Endothelial cell of umbilical vein (primary cell): ENCODE measurements around the gene MRPS5. TPM values are rescaled to one million over a fixed set of nuclear protein-coding genes. Genes with fewer than 3 reads are reported as not detected.

ENCODE experiments used
- BruUV-seq: library from RNA; stranded (reverse); fragments of 400-500 nt; replicated peaks from 2 replicates; lab custom pipeline; 2021; lab: Mats Ljungman, UMichigan
- CTCF ChIA-PET: fragments of 300-600, 350-600 bp; sonication (Branson Sonifier 250); formaldehyde crosslinking; loops from one replicate; lab custom pipeline; 2021; ENCODE audit warnings: antibody characterized with exemption, inconsistent platforms; lab: Charles Lee
- POLR2A ChIA-PET: fragments of 300-600, 350-600 bp; sonication (Branson Sonifier 250); formaldehyde crosslinking; loops from one replicate; lab custom pipeline; 2021; ENCODE audit warnings: antibody characterized with exemption, inconsistent platforms; lab: Charles Lee
- DNase-seq: peaks from one replicate; pipeline ENCODE4 v3.0.0-alpha.2; 2011; ENCODE audit warnings: low read depth, low spot score
- FAIRE-seq: peaks from 2 replicates; lab custom pipeline; 2011; peaks lifted over from hg19 to GRCh38; lab: Jason Lieb, UNC
- H2AFZ ChIP-seq: 2 replicates; pipeline ENCODE4 v1.6.0; 2012; ENCODE audit warnings: low read depth, low read length, control low read depth, inconsistent platforms
- H3K27ac ChIP-seq: 2 replicates; pipeline ENCODE4 v1.5.1; 2011; ENCODE audit warnings: low read depth, mild to moderate bottlenecking, control low read depth, low read length, moderate library complexity; ENCODE audit not compliant: insufficient read depth
- H3K27me3 ChIP-seq, 2 experiments: 2 replicates each; pipeline versions ENCODE4 v1.6.0 to v1.6.1; 2011; ENCODE audit warnings: low read length in 2 of 2, mixed read lengths in 1 of 2; ENCODE audit not compliant: control insufficient read depth in 2 of 2, insufficient read depth in 2 of 2
- H3K36me3 ChIP-seq, 2 experiments: 2 replicates in 1 of 2; 3 replicates in 1 of 2; pipeline ENCODE4 v1.5.1; 2011; ENCODE audit warnings: low read length in 2 of 2, mild to moderate bottlenecking in 1 of 2, moderate library complexity in 1 of 2; ENCODE audit not compliant: control insufficient read depth in 2 of 2, insufficient read depth in 2 of 2; ENCODE audit errors: extremely low read depth in 1 of 2
- H3K4me1 ChIP-seq: 3 replicates; pipeline ENCODE4 v1.5.1; 2011; ENCODE audit warnings: mild to moderate bottlenecking, low read length; ENCODE audit not compliant: control insufficient read depth, insufficient read depth; ENCODE audit errors: extremely low read depth
- H3K4me2 ChIP-seq: 2 replicates; pipeline ENCODE4 v1.6.1; 2011; ENCODE audit warnings: low read length, control low read depth, mixed read lengths; ENCODE audit not compliant: insufficient read depth
- H3K4me3 ChIP-seq, 3 experiments: fragments of 200-600 bp in 1 of 3; sonication (generic), shearing (Covaris generic) in 1 of 3; replicated peaks in 1 of 3; 2 replicates each; pipeline ENCODE4 v1.5.1; 2011 to 2016; ENCODE audit warnings: control low read depth in 3 of 3, low read length in 3 of 3, mild to moderate bottlenecking in 2 of 3, inconsistent platforms in 1 of 3, low read depth in 1 of 3, moderate library complexity in 1 of 3; ENCODE audit not compliant: insufficient read depth in 1 of 3
- H3K79me2 ChIP-seq: 2 replicates; pipeline ENCODE4 v1.6.0; 2012; ENCODE audit warnings: low read length, inconsistent platforms; ENCODE audit not compliant: control insufficient read depth, insufficient read depth
- H3K9ac ChIP-seq: replicated peaks from 2 replicates; pipeline ENCODE3; 2011; ENCODE audit warnings: low read length, control low read depth; ENCODE audit not compliant: insufficient read depth; ENCODE audit errors: extremely low read depth
- H3K9me1 ChIP-seq: replicated peaks from 3 replicates; pipeline ENCODE4 v1.6.0; 2011; ENCODE audit warnings: mild to moderate bottlenecking, low read length; ENCODE audit not compliant: control insufficient read depth, insufficient read depth; ENCODE audit errors: extremely low read depth
- H3K9me3 ChIP-seq: replicated peaks from 2 replicates; pipeline ENCODE4 v1.5.1; 2012; ENCODE audit warnings: low read length, inconsistent platforms; ENCODE audit not compliant: control insufficient read depth, insufficient read depth
- H4K20me1 ChIP-seq: replicated peaks from 2 replicates; pipeline ENCODE3; 2011; ENCODE audit warnings: mild to moderate bottlenecking, low read length; ENCODE audit not compliant: control insufficient read depth, insufficient read depth; ENCODE audit errors: extremely low read depth
- EZH2 ChIP-seq: IDR thresholded peaks from 2 replicates; pipeline ENCODE4 v1.6.1; 2012; ENCODE audit warnings: borderline replicate concordance, low read depth, mild to moderate bottlenecking, moderate library complexity, low read length, inconsistent platforms; ENCODE audit not compliant: severe bottlenecking
- FOS ChIP-seq: IDR thresholded peaks from 2 replicates; pipeline ENCODE4 v1.6.1; 2011; ENCODE audit warnings: mild to moderate bottlenecking, low read length, moderate library complexity, borderline replicate concordance; ENCODE audit not compliant: insufficient read depth
- JUN ChIP-seq: IDR thresholded peaks from 2 replicates; pipeline ENCODE4 v1.6.1; 2011; ENCODE audit warnings: borderline replicate concordance, low read depth; ENCODE audit not compliant: insufficient read length, insufficient read depth
- MYC ChIP-seq: IDR thresholded peaks from one replicate; pipeline ENCODE4 v1.6.1; 2011; ENCODE audit warnings: mild to moderate bottlenecking, low read depth, low read length
- POLR2A ChIP-seq: IDR thresholded peaks from 2 replicates; pipeline ENCODE4 v1.6.1; 2012; ENCODE audit warnings: low read depth, mild to moderate bottlenecking, control low read depth, low read length
- dilution Hi-C: fragments of 300-500 bp; cut with MboI; formaldehyde crosslinking; loops from one replicate; pipeline ENCODE4 v1.15.0; 2019; ENCODE audit warnings: low sequenced_read_pairs; ENCODE audit not compliant: extremely low pct_ligation_motif_present
- intact Hi-C: fragments of 100-400 bp; cut with micrococcal nuclease; formaldehyde crosslinking; loops from one replicate; pipeline ENCODE4 v1.10.0; 2022
- polyA plus RNA-seq, 4 experiments: library from polyadenylated mRNA; depleted of rRNA in 3 of 4; stranded (reverse) in 3 of 4; unstranded in 1 of 4; fragments of >200 nt; gene quantifications; 2 replicates each; pipeline versions ENCODE4 v1.2.1 to v1.2.3, GENCODE V29; 2011 to 2012; ENCODE audit warnings: missing spikeins in 1 of 4
- total RNA-seq: library from RNA; stranded (reverse); gene quantifications from 2 replicates; pipeline ENCODE4 v1.2.3, GENCODE V29; 2021
- TF ChIP-seq, protein P1 (sequence below), 2 donors: IDR thresholded peaks; 1 replicate in 1 of 2; 2 replicates in 1 of 2; pipeline ENCODE4 v1.5.1; 2011; ENCODE audit warnings: low read length in 2 of 2, mild to moderate bottlenecking in 2 of 2, moderate library complexity in 2 of 2, control low read depth in 1 of 2, inconsistent platforms in 1 of 2, low read depth in 1 of 2; ENCODE audit not compliant: insufficient read depth in 1 of 2; ENCODE audit errors: extremely low read depth in 1 of 2

The MRPS5 gene
- total and polyA plus RNA-seq, 2 donors (not counting 3 experiments of a cell fraction or from before 2014, with no cell fraction given), result 50.5 to 62.8 TPM

DNA sequence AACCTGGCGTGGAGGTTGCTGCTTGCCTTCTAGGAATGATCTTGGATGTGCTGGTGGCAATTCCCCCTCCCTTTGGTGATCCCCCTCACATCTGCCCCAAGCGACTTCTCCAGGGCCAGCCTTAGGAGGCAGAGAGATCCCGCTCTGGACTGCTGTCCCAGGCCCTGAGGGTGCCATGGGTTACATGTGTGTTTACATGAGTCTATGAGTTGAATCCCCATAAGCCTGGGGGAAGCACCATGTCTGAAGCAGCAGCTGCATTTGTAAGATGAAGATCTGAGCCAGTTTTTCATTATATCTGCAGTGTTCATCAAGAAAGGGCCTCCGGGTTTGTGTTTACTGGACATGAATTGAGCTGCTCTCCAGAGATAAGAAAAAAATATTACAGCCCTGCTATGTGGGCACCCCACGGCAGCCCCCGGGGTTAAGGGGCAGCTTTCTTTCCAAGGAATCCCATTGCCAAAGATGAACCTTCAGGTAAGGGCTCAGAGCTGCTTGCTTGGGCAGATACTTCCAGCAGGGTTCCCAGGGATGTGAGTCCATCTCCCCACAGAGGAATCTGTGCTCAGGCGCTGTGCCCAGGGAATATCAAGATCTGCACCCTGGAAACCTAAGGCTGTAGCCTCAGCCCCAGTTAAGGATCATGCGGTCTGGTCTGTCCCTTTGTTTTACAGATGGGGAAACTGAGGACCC is 46.0 kb downstream of the MRPS5 start:
- TF ChIP-seq, protein P1, sequence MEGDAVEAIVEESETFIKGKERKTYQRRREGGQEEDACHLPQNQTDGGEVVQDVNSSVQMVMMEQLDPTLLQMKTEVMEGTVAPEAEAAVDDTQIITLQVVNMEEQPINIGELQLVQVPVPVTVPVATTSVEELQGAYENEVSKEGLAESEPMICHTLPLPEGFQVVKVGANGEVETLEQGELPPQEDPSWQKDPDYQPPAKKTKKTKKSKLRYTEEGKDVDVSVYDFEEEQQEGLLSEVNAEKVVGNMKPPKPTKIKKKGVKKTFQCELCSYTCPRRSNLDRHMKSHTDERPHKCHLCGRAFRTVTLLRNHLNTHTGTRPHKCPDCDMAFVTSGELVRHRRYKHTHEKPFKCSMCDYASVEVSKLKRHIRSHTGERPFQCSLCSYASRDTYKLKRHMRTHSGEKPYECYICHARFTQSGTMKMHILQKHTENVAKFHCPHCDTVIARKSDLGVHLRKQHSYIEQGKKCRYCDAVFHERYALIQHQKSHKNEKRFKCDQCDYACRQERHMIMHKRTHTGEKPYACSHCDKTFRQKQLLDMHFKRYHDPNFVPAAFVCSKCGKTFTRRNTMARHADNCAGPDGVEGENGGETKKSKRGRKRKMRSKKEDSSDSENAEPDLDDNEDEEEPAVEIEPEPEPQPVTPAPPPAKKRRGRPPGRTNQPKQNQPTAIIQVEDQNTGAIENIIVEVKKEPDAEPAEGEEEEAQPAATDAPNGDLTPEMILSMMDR (IDR thresholded peaks at IDR 0.05; ENCODE audit: extremely low read depth in 1 of 2, insufficient read depth in 1 of 2, low read depth in 1 of 2, low read length in 2 of 2), result no peak
- TF ChIP-seq POLR2A (no peak), MYC (no peak), JUN (no peak), FOS (no peak), EZH2 (no peak)
- ChIA-PET CTCF (interaction anchor here (1.0 to 1.8 kb wide), 5 partner anchors 9 to 53 kb away, joined by 3 to 16 read pairs (median 3); no protein-coding TSS in a partner anchor), POLR2A (no interaction called here)
- BruUV-seq, result no TSS peak
- dilution Hi-C loops (no loop called here), intact Hi-C loops (loop anchor here (1.0 to 5.0 kb wide), 2 partner anchors 40 to 92 kb away; partner anchors contain the start of gene ZNF2)
- Histone ChIP-seq H3K4me1 (no peaks in the 10 kb centered on the region), H3K27me3 (peaks cover 9 to 14% of the 10 kb centered on the region in 2 experiments), H3K79me2 (no peaks in the 10 kb centered on the region), H4K20me1 (no peaks in the 10 kb centered on the region), H3K9ac (no peak overlapping the region), H3K4me2 (no peak overlapping the region), H3K27ac (no peak overlapping the region), H2AFZ (no peak overlapping the region), H3K36me3 (no peaks in the 10 kb centered on the region), H3K9me1 (no peaks in the 10 kb centered on the region), H3K4me3 (no peak overlapping the region), H3K9me3 (no peaks in the 10 kb centered on the region)
- DNase-seq (no peak), FAIRE-seq (no peak)
